Stimulated activated CD4-positive, alpha-beta T cell treated with anti-CD3 and anti-CD28 coated beads, Interleukin-1b, Interleukin-23, amount 100 ng/mL, for 4 hours (primary cell): ENCODE results near the gene BROX.

Source experiments
- DNase-seq, 2 donors: peaks; one replicate each; pipeline ENCODE4 v3.0.0-alpha.2; 2020; ENCODE audit warnings: low read depth in 2 of 2

The BROX gene

DNA sequence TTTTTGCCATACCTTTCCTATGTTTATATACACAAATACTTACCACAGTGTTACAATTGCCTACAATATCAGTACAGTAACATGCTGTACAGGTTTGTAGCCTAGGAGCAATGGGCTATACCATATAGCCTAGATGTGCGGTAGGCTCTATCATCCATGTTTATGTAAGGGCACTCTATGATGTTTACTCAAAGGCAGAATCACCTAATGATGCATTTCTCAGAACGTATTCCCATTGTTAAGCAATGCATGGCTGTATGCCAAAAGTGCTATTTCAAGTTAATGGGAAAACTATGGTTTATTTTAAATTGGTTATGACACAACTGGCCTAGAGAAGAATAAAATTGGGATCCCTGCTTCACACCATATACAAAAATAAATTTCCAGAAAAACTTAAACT lies 65.6 kb downstream of the BROX start:
- DNase-seq: no peak

DNA sequence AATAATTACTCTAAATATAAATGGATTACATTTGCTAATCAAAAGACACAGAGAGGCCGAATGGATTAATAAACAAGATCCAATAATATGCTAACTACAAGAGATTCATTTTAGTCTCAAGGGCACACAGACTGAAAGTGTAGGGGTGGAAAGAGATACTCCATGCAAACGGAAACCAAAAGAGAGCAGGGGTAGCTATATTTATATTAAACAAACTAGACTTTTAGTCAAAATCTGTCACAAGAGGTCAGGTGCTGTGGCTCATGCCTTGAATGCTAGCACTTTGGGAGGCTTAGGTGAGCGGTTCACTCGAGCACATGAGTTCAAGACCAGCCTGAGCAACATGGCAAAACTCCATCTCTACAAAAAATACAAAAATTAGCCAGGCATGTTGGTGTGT lies 68.9 kb downstream of the BROX start:
- DNase-seq: no peak

DNA sequence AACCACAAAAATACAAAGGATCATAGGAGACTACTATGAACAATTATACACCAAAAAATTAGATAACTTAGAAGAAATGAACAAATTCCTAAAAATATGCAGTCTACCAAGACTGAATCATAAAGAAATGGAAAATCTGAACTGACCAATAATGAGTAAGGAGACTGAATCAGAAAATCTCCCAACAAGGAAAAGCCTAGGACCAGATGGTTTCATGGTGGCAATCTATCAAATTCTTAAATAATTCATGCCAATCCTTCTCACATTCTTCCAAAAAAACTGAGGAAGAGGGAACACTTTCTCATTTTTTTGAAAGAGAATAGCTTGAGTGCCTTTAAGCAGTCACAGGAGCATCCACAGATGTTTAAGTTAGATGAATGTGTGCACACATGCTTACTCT lies 70.7 kb downstream of the BROX start:
- no peak for DNase-seq

DNA sequence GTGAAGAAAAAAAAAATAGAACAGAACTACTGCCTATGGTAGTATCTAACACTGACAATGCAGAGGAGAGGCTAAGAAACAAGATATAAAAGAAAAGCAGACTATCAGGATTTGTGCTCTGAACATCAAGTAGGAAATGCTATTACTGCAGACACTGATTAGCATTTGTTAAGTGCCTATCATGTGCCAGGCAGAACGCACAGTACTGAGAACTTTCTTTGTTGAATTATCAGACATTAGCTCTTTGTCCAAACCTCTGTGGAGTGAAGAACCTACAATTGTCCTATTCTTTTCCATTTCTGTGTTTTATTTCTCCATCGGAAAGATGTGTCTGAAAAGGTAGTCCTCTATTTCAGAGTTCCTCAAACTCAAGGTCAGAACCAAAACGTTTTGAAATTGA lies 72.0 kb downstream of the BROX start:
- no peak for DNase-seq
